ENCODE results near the gene RAPGEF5. TPM values are rescaled to one million over a fixed set of nuclear protein-coding genes. Genes with fewer than 3 reads are reported as not detected.

RAPGEF5 gene
- total RNA-seq, 3 donors from 2014 or later: 18.7 to 78.0 (median 41.9) TPM

GRCh38 chr7:22326181-22326580 lies 30.8 kb downstream of the RAPGEF5 start:
- DNase-seq (ENCODE audit: low spot score in 2 of 2): no peak
- H3K4me1 ChIP-seq: no peaks in the 10 kb centered on the region
- no peaks in the 10 kb centered on the region for H3K27me3 ChIP-seq
- no peak overlapping the region for H3K27ac ChIP-seq
- no peak overlapping the region for H3K4me3 ChIP-seq
- intact Hi-C loops (cut with DNase I; ENCODE audit: low total_unique reads): no loop called here
- TF ChIP-seq POLR2A (IDR thresholded peaks at IDR 0.05): no peak
- TF ChIP-seq, protein P1, sequence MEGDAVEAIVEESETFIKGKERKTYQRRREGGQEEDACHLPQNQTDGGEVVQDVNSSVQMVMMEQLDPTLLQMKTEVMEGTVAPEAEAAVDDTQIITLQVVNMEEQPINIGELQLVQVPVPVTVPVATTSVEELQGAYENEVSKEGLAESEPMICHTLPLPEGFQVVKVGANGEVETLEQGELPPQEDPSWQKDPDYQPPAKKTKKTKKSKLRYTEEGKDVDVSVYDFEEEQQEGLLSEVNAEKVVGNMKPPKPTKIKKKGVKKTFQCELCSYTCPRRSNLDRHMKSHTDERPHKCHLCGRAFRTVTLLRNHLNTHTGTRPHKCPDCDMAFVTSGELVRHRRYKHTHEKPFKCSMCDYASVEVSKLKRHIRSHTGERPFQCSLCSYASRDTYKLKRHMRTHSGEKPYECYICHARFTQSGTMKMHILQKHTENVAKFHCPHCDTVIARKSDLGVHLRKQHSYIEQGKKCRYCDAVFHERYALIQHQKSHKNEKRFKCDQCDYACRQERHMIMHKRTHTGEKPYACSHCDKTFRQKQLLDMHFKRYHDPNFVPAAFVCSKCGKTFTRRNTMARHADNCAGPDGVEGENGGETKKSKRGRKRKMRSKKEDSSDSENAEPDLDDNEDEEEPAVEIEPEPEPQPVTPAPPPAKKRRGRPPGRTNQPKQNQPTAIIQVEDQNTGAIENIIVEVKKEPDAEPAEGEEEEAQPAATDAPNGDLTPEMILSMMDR (IDR thresholded peaks at IDR 0.05): no peak
- no peak for TF ChIP-seq POLR2AphosphoS5 (IDR thresholded peaks at IDR 0.05)
- no peaks in the 10 kb centered on the region for H3K9me3 ChIP-seq
- no peaks in the 10 kb centered on the region for H3K36me3 ChIP-seq

GRCh38 chr7:22325671-22326070 lies 31.3 kb downstream of the RAPGEF5 start:
- no peak overlapping the region for H3K4me3 ChIP-seq
- H3K4me1 ChIP-seq: no peaks in the 10 kb centered on the region
- DNase-seq (ENCODE audit: low spot score in 2 of 2): no peak
- no peak overlapping the region for H3K27ac ChIP-seq
- TF ChIP-seq, protein P1 (IDR thresholded peaks at IDR 0.05): no peak
- TF ChIP-seq POLR2AphosphoS5 (IDR thresholded peaks at IDR 0.05) (no peak), POLR2A (IDR thresholded peaks at IDR 0.05) (no peak)
- no peaks in the 10 kb centered on the region for H3K36me3 ChIP-seq
- H3K9me3 ChIP-seq: no peaks in the 10 kb centered on the region
- no peaks in the 10 kb centered on the region for H3K27me3 ChIP-seq
- intact Hi-C loops (cut with DNase I; ENCODE audit: low total_unique reads): no loop called here

- Histone ChIP-seq H3K4me3 (no peak overlapping the region), H3K9me3 (no peaks in the 10 kb centered on the region), H3K4me1 (no peaks in the 10 kb centered on the region), H3K27me3 (no peaks in the 10 kb centered on the region), H3K27ac (no peak overlapping the region), H3K36me3 (no peaks in the 10 kb centered on the region)
- TF ChIP-seq POLR2AphosphoS5 (IDR thresholded peaks at IDR 0.05): no peak
- no peak for TF ChIP-seq POLR2A (IDR thresholded peaks at IDR 0.05)
- TF ChIP-seq, protein P1 (IDR thresholded peaks at IDR 0.05): no peak
- DNase-seq (ENCODE audit: low spot score in 2 of 2): no peak
- intact Hi-C loops (cut with DNase I; ENCODE audit: low total_unique reads): no loop called here
Observed at GRCh38 chr7:22323714-22324113, 33.2 kb downstream of the RAPGEF5 start.

GRCh38 chr7:22320416-22320815 lies 36.5 kb downstream of the RAPGEF5 start:
- intact Hi-C loops (cut with DNase I; ENCODE audit: low total_unique reads): no loop called here
- no peak for DNase-seq (ENCODE audit: low spot score in 2 of 2)
- no peaks in the 10 kb centered on the region for H3K36me3 ChIP-seq
- TF ChIP-seq POLR2AphosphoS5 (IDR thresholded peaks at IDR 0.05) (no peak), POLR2A (IDR thresholded peaks at IDR 0.05) (no peak)
- TF ChIP-seq, protein P1 (IDR thresholded peaks at IDR 0.05): no peak
- H3K27me3 ChIP-seq: no peaks in the 10 kb centered on the region
- H3K4me3 ChIP-seq: no peak overlapping the region
- no peaks in the 10 kb centered on the region for H3K4me1 ChIP-seq
- no peak overlapping the region for H3K27ac ChIP-seq
- no peaks in the 10 kb centered on the region for H3K9me3 ChIP-seq

- Histone ChIP-seq H3K9me3 (no peaks in the 10 kb centered on the region), H3K4me1 (no peaks in the 10 kb centered on the region), H3K36me3 (no peaks in the 10 kb centered on the region), H3K4me3 (no peak overlapping the region), H3K27me3 (no peaks in the 10 kb centered on the region), H3K27ac (no peak overlapping the region)
- TF ChIP-seq POLR2A (IDR thresholded peaks at IDR 0.05) (no peak), POLR2AphosphoS5 (IDR thresholded peaks at IDR 0.05) (no peak)
- TF ChIP-seq, protein P1 (IDR thresholded peaks at IDR 0.05): no peak
- intact Hi-C loops (cut with DNase I; ENCODE audit: low total_unique reads): no loop called here
- DNase-seq (ENCODE audit: low spot score in 2 of 2): no peak
Observed at GRCh38 chr7:22319424-22320403, 37.2 kb downstream of the RAPGEF5 start.
